Measurements from ENCODE around the gene SLC51B.

DNA sequence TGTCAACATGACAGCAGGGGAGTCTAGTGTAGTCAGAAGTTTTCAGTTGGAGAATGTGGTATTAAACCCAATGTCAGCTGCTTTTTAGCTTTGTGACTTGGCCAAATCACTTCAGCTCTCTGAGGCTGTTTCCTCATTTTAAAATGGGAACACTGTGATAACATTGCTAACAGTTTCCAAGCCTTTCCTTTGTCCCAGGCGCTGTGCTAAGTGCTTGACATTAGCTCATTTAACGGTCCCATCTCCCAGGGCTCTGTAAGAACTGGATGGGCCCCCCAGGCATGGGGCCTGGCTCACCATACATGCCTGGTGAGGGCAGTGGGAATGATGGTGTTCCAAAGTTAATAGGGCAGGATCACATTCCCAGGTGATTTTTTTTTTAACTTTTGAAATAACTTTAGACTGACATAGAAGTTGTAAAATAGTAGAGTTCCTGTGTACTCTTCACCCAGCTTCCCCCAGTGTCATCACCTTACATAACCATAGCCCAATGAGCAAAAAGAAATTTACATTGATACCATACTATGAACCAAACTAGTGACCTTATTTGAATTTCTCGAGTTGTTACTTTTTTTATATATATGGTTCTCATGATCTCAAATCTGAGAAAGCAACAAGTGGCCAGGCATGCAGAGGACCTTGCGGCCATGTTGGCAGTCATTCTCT, 14.9 kb downstream of the SLC51B start:
- TF ChIP-seq EZH2 (IDR thresholded peaks at IDR 0.05; ENCODE audit: borderline replicate concordance): no peak
- TF ChIP-seq, protein P1, sequence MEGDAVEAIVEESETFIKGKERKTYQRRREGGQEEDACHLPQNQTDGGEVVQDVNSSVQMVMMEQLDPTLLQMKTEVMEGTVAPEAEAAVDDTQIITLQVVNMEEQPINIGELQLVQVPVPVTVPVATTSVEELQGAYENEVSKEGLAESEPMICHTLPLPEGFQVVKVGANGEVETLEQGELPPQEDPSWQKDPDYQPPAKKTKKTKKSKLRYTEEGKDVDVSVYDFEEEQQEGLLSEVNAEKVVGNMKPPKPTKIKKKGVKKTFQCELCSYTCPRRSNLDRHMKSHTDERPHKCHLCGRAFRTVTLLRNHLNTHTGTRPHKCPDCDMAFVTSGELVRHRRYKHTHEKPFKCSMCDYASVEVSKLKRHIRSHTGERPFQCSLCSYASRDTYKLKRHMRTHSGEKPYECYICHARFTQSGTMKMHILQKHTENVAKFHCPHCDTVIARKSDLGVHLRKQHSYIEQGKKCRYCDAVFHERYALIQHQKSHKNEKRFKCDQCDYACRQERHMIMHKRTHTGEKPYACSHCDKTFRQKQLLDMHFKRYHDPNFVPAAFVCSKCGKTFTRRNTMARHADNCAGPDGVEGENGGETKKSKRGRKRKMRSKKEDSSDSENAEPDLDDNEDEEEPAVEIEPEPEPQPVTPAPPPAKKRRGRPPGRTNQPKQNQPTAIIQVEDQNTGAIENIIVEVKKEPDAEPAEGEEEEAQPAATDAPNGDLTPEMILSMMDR (IDR thresholded peaks at IDR 0.05; ENCODE audit: poor library complexity): no peak

Measured in hepatocyte (in vitro differentiated cells).